ENCODE data around the gene FOXO3.

DNA sequence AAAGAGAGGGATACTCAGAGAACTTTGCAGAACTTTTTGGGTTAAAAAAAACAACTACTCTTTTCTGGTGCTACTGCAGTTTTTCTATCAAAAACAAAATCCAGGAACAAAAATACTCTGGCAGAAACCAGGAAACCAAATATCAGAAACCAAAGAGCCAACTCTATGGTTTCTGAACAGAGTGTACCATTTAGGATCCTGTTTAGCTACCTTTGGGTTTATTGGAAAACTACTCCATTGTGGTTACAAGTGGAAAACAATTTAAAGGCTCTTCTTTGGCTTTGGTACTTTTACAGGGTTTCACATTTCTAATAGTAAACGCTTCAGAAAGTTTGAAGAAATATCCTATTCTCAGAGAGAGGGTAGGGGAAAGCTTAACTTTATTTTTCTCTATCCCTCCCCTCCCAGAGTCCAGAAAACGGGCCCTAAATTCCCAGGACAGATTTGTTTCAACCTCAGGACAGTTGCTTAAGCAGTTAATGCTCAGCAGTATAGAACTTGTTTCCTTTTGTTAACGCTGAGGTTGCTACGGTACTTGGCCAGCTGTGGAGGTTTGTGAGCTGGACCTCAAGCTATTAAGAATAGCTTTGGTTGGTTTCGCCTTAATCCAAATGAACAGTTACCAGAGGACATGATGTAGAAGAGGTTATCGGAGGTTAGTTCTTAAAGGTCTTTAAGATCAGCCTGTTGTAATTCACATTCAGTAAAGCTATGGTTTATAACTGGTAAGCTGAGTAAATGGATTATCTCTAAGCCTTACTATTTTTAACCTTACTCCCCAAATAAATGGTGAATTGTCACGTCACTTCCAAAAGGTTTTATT lies 47.9 kb downstream of the FOXO3 start:
- no peak for TF ChIP-seq POLR2A (IDR thresholded peaks at IDR 0.05; ENCODE audit: low read length)
- TF ChIP-seq GATA1 (IDR thresholded peaks at IDR 0.05; ENCODE audit: low read depth, low read length) = no peak

Data from erythroblast (primary cell).